Measurements from ENCODE around the gene VPS33B. TPM values are rescaled to one million over a fixed set of nuclear protein-coding genes. Genes with fewer than 3 reads are reported as not detected.
"Not testable (repeated sequence)": the region's sequence is repeated elsewhere in the genome, so short reads cannot be mapped to it uniquely, and the experiment has no call there.

VPS33B gene
- total RNA-seq, 1 experiment from 2014 or later: 18.8 TPM

DNA sequence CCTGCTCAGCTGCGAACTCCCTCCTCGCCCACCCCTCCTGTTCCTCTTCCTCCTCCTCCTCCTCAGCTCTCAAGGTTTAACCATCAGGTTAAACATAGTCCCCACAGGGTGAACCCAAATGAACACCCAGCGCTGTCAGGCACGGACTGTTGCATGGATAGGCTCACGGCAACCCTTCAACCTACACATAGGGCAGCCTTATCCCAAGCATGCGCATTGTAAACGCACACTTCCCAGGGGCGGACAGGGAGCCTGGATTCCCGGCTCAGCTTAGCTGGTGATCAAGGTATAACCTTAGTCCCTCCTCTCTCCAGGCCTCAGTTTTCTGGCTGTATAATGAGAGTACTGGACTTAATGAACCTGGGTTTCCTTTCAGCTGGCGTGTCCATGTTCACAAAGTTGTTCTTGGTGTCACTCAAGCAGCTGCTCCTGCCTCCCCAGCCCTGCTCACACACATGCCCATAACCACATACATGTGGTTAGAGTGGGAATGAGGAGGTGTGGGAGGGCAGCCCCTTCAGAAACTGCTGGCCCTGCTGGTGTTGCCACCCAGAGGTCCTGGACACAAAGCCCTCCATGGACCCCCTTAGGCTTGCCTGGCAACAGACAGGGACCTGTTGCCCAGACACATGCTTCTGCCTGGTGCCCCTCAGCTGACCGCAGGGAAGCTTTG lies 20.9 kb upstream of the VPS33B start:
- in situ Hi-C loops (cut with HindIII; ENCODE audit: low pct_unique_long_range_greater_than_20kb, low sequenced_read_pairs): no loop called here
- DNase-seq (ENCODE audit: low read depth, low spot score): no peak

DNA sequence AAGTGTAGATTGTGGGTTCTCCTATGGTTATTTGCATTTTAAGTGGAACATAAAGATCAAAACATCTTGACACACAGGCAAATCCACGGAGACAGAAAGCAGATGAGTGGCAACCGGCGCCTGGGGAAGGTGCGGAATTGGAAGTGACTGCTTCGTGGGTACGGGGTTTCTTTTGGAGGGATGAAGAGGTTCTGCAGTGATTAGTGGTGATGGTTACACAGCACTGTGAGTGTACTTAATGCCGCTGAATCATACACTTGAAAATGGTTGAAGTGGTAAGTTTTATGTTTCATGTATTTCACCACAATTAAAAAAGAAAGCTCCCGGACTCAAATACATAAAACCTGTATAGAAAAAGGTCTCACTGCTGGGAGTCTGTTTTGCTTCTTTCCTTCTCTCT lies 18.5 kb upstream of the VPS33B start:
- in situ Hi-C loops (cut with HindIII; ENCODE audit: low pct_unique_long_range_greater_than_20kb, low sequenced_read_pairs): no loop called here
- no peak for DNase-seq (ENCODE audit: low read depth, low spot score)

DNA sequence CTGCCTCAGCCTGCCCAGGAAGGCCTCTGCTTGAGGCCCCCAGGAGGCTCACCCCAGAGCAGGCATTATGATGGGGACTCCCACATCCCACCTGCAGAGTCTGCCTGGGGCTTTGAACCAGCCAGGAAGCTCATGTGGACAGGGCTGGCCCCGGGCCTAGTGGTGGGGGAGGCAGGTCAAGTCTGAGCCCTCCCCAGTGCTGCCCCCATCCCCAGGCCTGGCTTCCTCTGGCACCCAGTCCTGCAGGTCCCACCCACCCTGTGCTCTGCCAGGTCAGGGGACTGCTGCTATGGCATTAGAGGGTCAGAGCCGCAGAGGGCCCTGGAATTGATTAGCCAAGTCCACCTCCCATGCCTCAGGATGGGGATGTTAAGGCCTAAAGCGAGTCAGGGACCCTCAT lies 17.6 kb upstream of the VPS33B start:
- in situ Hi-C loops (cut with HindIII; ENCODE audit: low pct_unique_long_range_greater_than_20kb, low sequenced_read_pairs): no loop called here
- no peak for DNase-seq (ENCODE audit: low read depth, low spot score)

DNA sequence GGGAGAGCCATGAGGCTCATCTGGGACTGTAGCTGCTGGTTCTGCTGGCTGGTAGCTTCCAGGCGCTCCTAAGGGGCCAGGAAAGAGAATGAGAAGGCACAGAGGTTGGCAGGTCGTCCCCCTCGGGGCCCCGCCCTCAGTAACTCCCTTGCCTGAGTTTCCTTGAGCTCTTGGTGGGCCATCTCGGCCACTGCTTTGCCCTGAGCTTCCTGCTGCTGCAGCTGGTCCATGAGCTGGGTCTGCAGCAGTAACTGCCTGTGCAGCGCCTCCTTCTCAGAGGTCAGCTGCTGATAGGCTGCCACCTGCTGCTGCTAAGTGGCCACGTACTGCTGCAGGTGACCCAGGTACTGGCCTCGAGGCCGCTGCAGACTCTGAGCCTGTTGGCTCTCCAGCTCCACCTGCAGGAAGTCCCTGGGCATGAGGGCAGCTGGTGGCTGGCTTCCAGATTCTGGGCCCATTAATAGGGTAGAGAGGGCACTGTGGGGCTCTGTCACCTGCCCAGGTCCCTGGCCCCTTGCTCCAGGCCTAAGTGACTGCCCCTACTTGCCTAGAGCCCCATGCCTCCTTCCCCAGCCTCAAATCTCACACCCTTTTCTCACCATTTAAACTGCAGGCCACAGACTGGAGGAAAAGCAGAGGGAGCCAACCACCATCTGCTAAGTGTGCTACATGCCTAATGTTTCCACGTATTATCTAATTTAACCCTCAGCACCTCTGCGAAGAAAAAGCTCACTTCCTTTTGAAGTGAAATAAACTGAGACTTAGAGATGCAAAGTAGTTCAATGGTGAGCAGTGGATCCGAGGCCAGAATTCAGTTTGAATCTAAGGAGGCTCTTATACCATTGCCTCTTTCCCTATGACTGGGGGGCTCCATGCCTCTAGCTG lies 10.8 kb upstream of the VPS33B start:
- DNase-seq (ENCODE audit: low read depth, low spot score): peak; percentile 69
- in situ Hi-C loops (cut with HindIII; ENCODE audit: low pct_unique_long_range_greater_than_20kb, low sequenced_read_pairs): no loop called here

DNA sequence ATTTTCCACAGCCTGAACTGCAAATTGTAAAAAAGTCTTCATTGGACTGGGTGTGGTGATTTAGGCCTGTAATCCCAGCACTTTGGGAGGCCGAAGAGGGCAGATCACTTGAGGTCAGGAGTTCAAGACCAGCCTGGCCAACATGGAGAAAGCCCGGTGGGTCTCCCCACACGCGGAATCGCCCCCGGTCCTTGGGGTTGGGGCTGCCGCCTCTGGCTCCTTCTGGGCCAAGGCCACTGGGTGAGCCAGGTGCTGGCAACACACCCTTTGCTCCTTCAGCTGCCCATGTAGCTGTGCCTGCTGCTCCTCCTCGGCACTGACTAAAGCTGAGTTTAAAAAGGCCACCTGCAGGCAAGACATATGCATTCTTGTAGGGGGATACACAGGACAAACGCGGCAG lies 9.4 kb upstream of the VPS33B start:
- in situ Hi-C loops (cut with HindIII; ENCODE audit: low pct_unique_long_range_greater_than_20kb, low sequenced_read_pairs): no loop called here
- DNase-seq (ENCODE audit: low read depth, low spot score): no peak

DNA sequence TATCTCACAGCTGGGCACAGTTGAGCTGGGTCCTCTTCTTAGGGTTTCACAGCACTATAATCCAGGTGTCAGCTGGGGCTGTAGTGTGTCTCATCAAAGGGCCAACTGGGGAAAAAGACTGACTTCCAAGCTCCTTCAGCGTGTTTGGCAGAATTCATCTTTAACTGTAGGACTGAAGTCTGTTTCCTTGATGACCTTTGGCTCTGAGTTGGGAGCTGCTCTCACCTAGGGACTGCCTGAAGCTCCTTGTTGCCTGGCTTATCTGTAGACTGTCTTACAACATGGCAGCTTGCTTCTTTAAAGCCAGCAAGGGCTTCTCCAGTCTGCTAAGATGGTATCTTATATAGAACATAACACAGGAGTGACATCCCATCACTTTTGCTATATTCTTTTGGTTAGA lies 5.3 kb upstream of the VPS33B start:
- in situ Hi-C loops (cut with HindIII; ENCODE audit: low pct_unique_long_range_greater_than_20kb, low sequenced_read_pairs): no loop called here

DNA sequence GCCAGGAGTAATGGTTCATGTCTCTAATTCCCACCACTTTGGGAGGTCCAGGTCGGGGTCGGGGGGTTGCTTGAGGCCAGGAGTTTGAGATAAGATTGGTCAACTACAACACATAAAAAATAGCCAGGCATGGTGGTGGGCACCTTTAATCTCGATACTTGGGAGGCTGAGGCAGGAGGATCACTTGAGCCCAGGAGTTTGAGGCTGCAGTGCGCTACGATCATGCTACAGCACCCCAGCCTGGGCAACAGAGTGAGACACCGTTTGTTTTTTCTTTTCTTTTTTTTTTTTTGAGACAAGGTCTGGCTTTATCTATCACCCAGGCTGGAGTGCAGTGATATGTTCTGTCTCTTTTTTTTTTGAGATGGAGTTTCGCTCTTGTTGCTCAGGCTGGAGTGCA lies 1.3 kb upstream of the VPS33B start:
- in situ Hi-C loops (cut with HindIII; ENCODE audit: low pct_unique_long_range_greater_than_20kb, low sequenced_read_pairs): no loop called here
- no peak for DNase-seq (ENCODE audit: low read depth, low spot score)

More for the DNA sequence above, 5.3 kb upstream of the VPS33B start:
- DNase-seq (ENCODE audit: low read depth, low spot score): no peak

DNA sequence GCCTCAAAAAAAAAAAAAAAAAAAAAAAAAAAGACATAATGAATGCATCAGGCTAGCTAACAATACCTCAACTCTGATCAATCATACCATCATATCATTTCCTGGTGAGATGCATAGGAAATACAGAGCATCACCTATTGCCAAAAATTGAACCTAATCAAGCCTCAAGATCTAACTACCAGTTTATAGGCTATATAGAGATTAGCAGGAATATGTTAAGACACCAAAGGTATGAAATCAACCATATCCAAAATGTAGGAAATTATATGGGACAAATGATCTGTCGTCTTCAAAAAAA lies 387 bp upstream of the VPS33B start:
- DNase-seq (ENCODE audit: low read depth, low spot score): no peak
- in situ Hi-C loops (cut with HindIII; ENCODE audit: low pct_unique_long_range_greater_than_20kb, low sequenced_read_pairs): no loop called here

DNA sequence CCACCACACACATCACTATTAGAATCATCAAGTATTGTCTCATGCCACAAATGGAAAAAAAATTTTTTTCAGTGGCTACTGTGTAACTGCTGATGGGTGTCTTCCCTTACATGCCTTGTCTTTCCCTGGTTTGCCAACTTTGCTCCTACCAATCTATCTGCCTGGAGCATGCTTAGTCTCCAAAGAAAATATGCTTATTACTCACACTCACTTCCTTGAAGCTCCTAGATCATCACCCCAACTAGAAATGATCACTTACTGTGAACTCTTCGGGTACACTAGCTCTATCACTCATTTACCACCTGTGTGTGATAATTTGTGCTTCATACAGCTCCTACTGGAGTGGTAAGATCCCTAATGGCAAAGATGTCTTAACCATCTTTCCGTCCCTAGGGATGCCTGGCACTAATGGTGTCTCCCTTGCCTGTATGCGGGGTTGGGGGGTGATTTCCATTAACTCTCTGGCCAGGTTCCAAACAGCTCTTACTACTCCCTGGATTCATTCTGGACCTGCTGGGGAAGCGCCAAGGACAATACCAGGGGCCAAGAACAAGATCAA lies 799 bp downstream of the VPS33B start:
- no peak for DNase-seq (ENCODE audit: low read depth, low spot score)
- in situ Hi-C loops (cut with HindIII; ENCODE audit: low pct_unique_long_range_greater_than_20kb, low sequenced_read_pairs): no loop called here

DNA sequence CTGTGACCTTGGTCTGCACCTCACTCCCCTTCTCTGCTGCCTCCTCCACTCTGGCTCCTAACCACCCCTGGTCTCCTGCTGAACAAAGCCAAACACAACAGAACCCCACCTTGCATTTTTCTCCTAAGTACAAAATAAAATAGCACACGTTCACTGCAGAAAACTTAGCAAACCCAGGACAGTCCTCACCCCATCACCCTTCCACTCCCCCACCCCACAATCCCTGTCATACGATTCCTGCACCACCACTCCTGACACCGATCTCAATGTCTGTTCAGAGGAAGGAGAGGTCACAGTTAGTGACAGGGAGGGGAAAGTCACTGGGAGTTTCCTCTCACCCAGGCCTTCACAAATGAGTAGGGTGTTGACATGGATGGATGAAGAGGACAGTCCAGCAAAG lies 4.2 kb downstream of the VPS33B start:
- in situ Hi-C loops (cut with HindIII; ENCODE audit: low pct_unique_long_range_greater_than_20kb, low sequenced_read_pairs): no loop called here
- DNase-seq (ENCODE audit: low read depth, low spot score): no peak

DNA sequence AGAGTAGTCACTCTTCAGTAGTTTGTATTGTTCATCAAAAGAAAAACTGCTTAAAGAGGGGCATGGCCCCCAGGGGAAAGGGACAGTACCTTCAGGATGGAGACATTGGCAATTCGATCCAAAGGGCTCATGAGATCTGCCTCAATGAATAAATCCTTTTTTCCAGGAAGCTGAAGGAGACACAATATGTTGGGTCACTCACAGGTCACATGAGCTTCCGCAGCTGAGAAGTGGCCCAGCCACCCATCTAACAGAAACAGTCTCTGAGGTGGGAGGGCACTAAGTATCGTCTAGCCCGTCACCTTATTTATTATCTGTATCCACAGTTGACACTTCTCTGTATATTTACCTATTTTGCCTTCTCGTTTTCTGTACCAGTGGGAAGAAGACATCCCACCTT lies 4.7 kb downstream of the VPS33B start:
- in situ Hi-C loops (cut with HindIII; ENCODE audit: low pct_unique_long_range_greater_than_20kb, low sequenced_read_pairs): no loop called here

DNA sequence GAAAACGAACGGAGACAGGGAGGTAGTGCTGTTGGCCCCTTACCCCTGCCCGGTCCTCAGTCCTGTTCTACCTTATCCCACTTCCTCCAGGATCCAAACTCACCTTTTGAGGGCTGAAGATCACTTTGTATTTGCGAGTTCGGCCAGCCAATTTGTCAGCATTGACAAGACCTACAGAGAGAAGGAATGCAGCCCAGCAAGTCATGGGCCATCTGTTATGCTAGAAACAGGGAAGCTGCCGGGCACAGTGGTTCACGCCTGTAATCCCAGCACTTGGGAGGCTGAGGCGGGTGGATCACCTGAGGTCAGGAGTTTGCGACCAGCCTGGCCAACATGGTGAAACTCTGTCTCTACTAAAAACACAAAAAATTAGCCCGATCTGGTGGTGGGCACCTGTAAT lies 8.7 kb downstream of the VPS33B start:
- in situ Hi-C loops (cut with HindIII; ENCODE audit: low pct_unique_long_range_greater_than_20kb, low sequenced_read_pairs): not testable (repeated sequence)

More for the DNA sequence above, 4.7 kb downstream of the VPS33B start:
- DNase-seq (ENCODE audit: low read depth, low spot score): peak; percentile 55

DNA sequence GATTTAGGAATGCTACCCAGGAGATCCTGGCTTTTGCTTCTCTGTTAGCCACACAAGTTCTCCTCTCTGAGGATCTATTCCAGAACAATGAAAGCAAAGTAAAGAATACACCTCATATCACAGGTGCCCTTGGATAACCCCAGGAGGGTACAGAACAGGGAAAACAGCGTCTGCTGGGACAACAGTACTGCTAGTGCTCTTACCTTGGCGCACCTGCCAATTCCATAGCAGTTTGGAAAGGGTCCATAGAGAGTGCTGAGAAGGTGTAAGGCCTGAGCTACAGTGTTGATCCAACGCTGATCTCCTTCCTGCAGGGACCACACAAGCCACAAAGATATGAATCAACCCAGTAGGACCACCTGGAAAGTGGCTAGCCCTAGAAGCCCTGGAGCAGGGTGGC lies 15.1 kb downstream of the VPS33B start:
- in situ Hi-C loops (cut with HindIII; ENCODE audit: low pct_unique_long_range_greater_than_20kb, low sequenced_read_pairs): no loop called here
- DNase-seq (ENCODE audit: low read depth, low spot score): no peak

More for the DNA sequence above, 8.7 kb downstream of the VPS33B start:
- not testable (repeated sequence) for DNase-seq (ENCODE audit: low read depth, low spot score)

DNA sequence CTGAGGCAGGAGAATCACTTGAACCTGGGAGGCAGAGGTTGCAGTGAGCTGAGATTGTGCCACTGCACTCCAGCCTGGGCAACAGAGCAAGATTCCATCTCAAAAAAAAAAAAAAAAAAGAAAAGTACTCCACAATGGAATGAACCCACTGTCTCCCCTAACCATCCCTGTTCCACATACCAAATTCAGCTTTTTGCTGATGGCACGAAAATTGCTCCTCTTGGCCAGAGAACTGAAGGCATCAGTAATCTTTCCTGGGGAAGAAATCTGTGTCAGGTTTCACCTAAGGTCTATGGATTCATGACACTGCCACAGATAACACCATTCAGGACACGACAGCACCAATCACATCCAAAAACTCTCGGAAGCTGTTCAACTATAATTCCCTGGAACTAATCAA lies 21.2 kb downstream of the VPS33B start:
- in situ Hi-C loops (cut with HindIII; ENCODE audit: low pct_unique_long_range_greater_than_20kb, low sequenced_read_pairs): no loop called here
- no peak for DNase-seq (ENCODE audit: low read depth, low spot score)

DNA sequence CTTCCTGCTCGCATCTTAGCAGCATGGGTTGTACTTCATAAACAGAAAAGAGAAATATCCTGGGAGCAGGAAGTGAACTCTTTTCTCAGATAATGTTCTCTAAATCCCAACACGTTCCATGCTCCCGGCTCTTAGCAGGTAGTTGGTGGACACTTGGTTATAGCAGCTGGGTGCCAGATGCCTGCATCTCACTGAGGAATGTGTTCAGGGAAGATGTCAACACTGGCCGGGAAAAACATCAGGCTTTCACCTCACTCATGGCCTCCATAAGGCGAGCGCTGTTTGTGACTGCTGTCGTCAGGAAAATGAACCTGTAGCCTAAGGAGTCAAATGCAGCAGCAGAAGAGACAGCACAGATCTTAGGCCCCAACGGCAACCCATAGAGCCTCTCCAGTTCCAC lies 23.7 kb downstream of the VPS33B start:
- DNase-seq (ENCODE audit: low read depth, low spot score): no peak
- in situ Hi-C loops (cut with HindIII; ENCODE audit: low pct_unique_long_range_greater_than_20kb, low sequenced_read_pairs): no loop called here

DNA sequence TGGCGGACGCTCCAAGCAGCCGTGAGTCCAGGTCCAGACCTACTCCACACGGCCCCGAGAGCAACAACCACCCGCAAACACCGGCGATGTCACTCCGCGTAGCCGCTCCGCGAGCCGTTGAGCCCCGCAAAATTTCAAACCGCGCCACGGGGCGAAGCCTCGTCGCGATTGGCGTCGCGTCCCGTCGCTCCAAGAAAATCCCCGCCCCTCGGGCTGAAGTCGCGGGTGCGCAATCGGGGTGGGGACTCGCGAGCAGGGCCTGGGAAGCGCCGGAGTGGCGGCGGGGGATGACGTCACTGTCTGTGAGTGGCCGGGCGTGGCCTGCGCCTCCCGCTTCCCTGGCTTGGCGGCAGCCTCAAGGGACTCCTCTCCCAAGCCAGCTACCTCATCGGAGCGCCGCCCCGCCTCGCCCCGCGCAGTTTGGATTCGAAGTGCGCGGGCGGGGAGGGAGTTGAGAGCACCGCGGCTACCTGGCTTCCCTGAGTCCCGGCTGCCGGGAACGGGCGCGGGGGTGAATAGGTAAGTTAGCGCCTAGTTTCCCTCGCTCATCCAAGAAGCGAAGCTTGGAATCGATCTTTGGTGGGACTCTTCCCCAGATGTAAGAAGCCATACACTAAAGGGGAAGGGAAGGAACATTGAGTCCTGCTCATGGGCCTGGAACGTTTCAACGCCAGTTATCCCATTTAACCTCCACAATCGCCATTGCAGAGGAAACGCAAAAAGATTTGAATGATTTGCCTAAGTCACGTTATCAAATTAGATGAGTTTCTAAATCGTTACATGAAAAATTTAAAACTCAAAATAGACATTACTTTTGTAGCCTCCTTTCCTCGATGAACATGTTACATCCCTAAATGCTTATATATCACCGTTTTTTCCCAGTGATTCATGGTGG lies 27.7 kb downstream of the VPS33B start, which contains the start of gene PRC1:
Gene PRC1 (minus strand): TSS at position 119 of the 895 bp plus-strand sequence. CDS start 118 bp downstream, at position 1.
- in situ Hi-C loops (cut with HindIII; ENCODE audit: low pct_unique_long_range_greater_than_20kb, low sequenced_read_pairs): no loop called here

DNA sequence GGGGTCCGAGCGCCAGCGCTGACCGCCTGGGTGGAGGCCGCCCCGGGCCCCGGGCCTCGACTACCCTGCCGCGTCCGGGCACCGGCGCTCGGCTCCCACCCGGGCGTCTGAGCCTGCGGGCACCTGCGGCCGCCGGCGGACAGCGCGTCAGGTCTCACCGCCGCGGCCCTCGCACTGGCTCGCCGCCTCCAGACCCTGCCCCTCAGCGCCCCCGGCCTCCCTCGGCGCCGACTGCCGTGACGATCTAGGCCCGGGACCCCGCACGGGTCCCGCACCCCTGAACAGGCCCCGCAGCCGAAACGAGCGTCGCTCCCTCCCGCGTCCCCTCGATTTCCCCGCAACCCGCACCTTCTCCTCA lies 28.4 kb downstream of the VPS33B start:
- in situ Hi-C loops (cut with HindIII; ENCODE audit: low pct_unique_long_range_greater_than_20kb, low sequenced_read_pairs): no loop called here
- DNase-seq (ENCODE audit: low read depth, low spot score): no peak

More for the DNA sequence above, 27.7 kb downstream of the VPS33B start, which contains the start of gene PRC1:
- peak; percentile 98 for DNase-seq (ENCODE audit: low read depth, low spot score)
